Gastrocnemius medialis (tissue), 4 donors: Measurements from ENCODE around the gene CD79B. TPM values are rescaled to one million over a fixed set of nuclear protein-coding genes. Genes with fewer than 3 reads are reported as not detected.

Experiments used
- ATAC-seq, 2 donors: fragments of 150-250 bp; one replicate each; pipeline ENCODE4 v1.9.1; 2016
- DNase-seq, 2 donors: peaks; one replicate each; pipeline ENCODE4 v3.0.0-alpha.2; 2019
- H3K27ac ChIP-seq, 4 donors: fragments of 200-600 bp; sonication (generic); 1 replicate in 1 of 4; 2 replicates in 3 of 4; pipeline ENCODE4 v1.5.1; 2016 to 2018; ENCODE audit warnings: mild to moderate bottlenecking in 2 of 4, moderate library complexity in 1 of 4
- H3K27me3 ChIP-seq, 3 donors: fragments of 200-600 bp; sonication (generic) in 2 of 3; 1 replicate in 1 of 3; 2 replicates in 2 of 3; pipeline versions ENCODE4 v1.5.1 to v1.6.0; 2016 to 2019; ENCODE audit warnings: mild to moderate bottlenecking in 1 of 3, moderate library complexity in 1 of 3
- H3K36me3 ChIP-seq, 2 donors: fragments of 200-600 bp; sonication (generic) in 1 of 2; one replicate each; pipeline ENCODE4 v1.5.1; 2017 to 2018
- H3K4me1 ChIP-seq, 2 donors: fragments of 200-600 bp; sonication (generic) in 1 of 2; one replicate each; pipeline ENCODE4 v1.5.1; 2016 to 2017; ENCODE audit warnings: mild to moderate bottlenecking in 2 of 2
- H3K4me3 ChIP-seq, 4 donors: fragments of 200-600 bp; sonication (generic) in 3 of 4; 1 replicate in 1 of 4; 2 replicates in 3 of 4; pipeline ENCODE4 v1.5.1; 2016 to 2019; ENCODE audit warnings: mild to moderate bottlenecking in 2 of 4
- H3K9me3 ChIP-seq, 3 donors: fragments of 200-600 bp; sonication (generic) in 2 of 3; 1 replicate in 1 of 3; 2 replicates in 2 of 3; pipeline ENCODE4 v1.5.1; 2016 to 2019
- CTCF ChIP-seq, 5 experiments: fragments of 450-650 bp in 3 of 5; fragments of 200-600 bp in 2 of 5; sonication (generic) in 2 of 5; IDR thresholded peaks in 4 of 5; conservative IDR thresholded peaks in 1 of 5; 1 replicate in 4 of 5; 2 replicates in 1 of 5; pipeline ENCODE4 v1.5.1; 2016 to 2019; ENCODE audit warnings: antibody characterized with exemption in 5 of 5, mild to moderate bottlenecking in 3 of 5, moderate library complexity in 3 of 5
- POLR2A ChIP-seq, 2 donors: fragments of 450-650 bp; IDR thresholded peaks; one replicate each; pipeline ENCODE4 v1.6.1; 2017; ENCODE audit warnings: antibody characterized with exemption in 2 of 2, mild to moderate bottlenecking in 2 of 2, moderate library complexity in 2 of 2
- in situ Hi-C, 4 donors: fragments of 200-750 bp; cut with MboI; loops; one replicate each; pipeline versions ENCODE4 v1.15.0 to v1.8.0; 2017; ENCODE audit warnings: low sequenced_read_pairs in 4 of 4
- intact Hi-C: fragments of 100-400 bp; cut with DNase I; formaldehyde crosslinking; loops from one replicate; pipeline ENCODE4 v1.15.1; 2023; ENCODE audit warnings: low total_unique reads
- total RNA-seq, 4 donors: library from RNA; depleted of rRNA; stranded (reverse); fragments of >200 nt; gene quantifications; one replicate each; pipeline versions ENCODE4 v1.1.0 to v1.2.3, GENCODE V29; 2016

Gene CD79B
- total RNA-seq, 4 donors from 2014 or later = 2.2 to 5.1 (median 3.3) TPM

- in situ Hi-C loops (no loop called here), intact Hi-C loops (no loop called here)
- no peaks in the 10 kb centered on the region for H3K36me3 ChIP-seq
- no peak overlapping the region for H3K27ac ChIP-seq
- no peak for ATAC-seq
- H3K27me3 ChIP-seq = no peaks in the 10 kb centered on the region
- TF ChIP-seq POLR2A (IDR thresholded peaks at IDR 0.05) (no peak), CTCF (IDR thresholded peaks at IDR 0.05 in 4 of 5, conservative IDR thresholded peaks at IDR 0.05 in 1 of 5) (no peak)
- DNase-seq = no peak
- H3K4me1 ChIP-seq = no peaks in the 10 kb centered on the region
- H3K4me3 ChIP-seq = no peak overlapping the region
- no peaks in the 10 kb centered on the region for H3K9me3 ChIP-seq
These were observed 51.4 kb downstream of the CD79B start for GRCh38 chr17:63880706-63881105.

Other genes starting within 250 kb of the CD79B start
- gene LIMD2, start 232.2 kb downstream of the CD79B start, total RNA-seq = 1 to 10 TPM in 3 of 4 donors, under 1 TPM in 1; 0.97 to 2.8 (median 1.5) TPM
- 10 to 100 TPM in 1 of 4 donors, 1 to 10 TPM in 3; 7.5 to 15.0 (median 8.6) TPM for gene STRADA, start 190.5 kb downstream of the CD79B start, total RNA-seq
- 100 to 1,000 TPM in 1 of 4 donors, 10 to 100 TPM in 3; 81.0 to 110 (median 86.8) TPM for gene CCDC47, start 158.7 kb downstream of the CD79B start, total RNA-seq
- gene DDX42, start 158.2 kb downstream of the CD79B start, total RNA-seq = 10 to 100 TPM; 35.9 to 71.6 (median 56.8) TPM
- gene PSMC5, start 104.9 kb downstream of the CD79B start, total RNA-seq = 100 to 1,000 TPM; 103 to 153 (median 123) TPM
- gene FTSJ3, start 104.7 kb downstream of the CD79B start, total RNA-seq = 10 to 100 TPM; 24.6 to 46.3 (median 34.9) TPM
- 10 to 100 TPM; 30.2 to 64.3 (median 44.9) TPM for gene SMARCD2, start 89.6 kb downstream of the CD79B start, total RNA-seq
- not detected for gene CSH2, start 58.7 kb downstream of the CD79B start, total RNA-seq
- not detected for gene GH2, start 50.4 kb downstream of the CD79B start, total RNA-seq
- not detected for gene CSH1, start 35.8 kb downstream of the CD79B start, total RNA-seq
- gene CSHL1, start 21.1 kb downstream of the CD79B start, total RNA-seq = not detected
- gene GH1, start 13.5 kb downstream of the CD79B start, total RNA-seq = not detected
- 100 to 1,000 TPM in 1 of 4 donors, 10 to 100 TPM in 3; 45.3 to 107 (median 69.1) TPM for gene SCN4A, start 40.6 kb upstream of the CD79B start, total RNA-seq
- under 1 TPM in 1 of 4 donors, not detected in 3; 0.13 TPM for gene PRR29, start 66.0 kb upstream of the CD79B start, total RNA-seq
- 10 to 100 TPM; 39.7 to 82.4 (median 56.3) TPM for gene ICAM2, start 88.3 kb upstream of the CD79B start, total RNA-seq
- 10 to 100 TPM in 3 of 4 donors, 1 to 10 TPM in 1; 9.7 to 27.5 (median 13.8) TPM for gene ERN1, start 197.8 kb upstream of the CD79B start, total RNA-seq